HCT116 (cell line): ENCODE results near the gene ACOX3.

Experiments
- CEBPB ChIP-seq: IDR thresholded peaks from 2 replicates; pipeline ENCODE4 v1.6.1; 2012; ENCODE audit warnings: low read depth
- CTCF ChIP-seq, 3 experiments: fragments of 200-600 bp in 1 of 3; sonication (generic) in 1 of 3; IDR thresholded peaks in 2 of 3; conservative IDR thresholded peaks in 1 of 3; 2 replicates each; pipeline ENCODE4 v1.5.1; 2012 to 2017; ENCODE audit warnings: low read depth in 2 of 3, low read length in 2 of 3, antibody characterized with exemption in 1 of 3, borderline replicate concordance in 1 of 3, control low read depth in 1 of 3, mild to moderate bottlenecking in 1 of 3, mixed read lengths in 1 of 3, mixed run types in 1 of 3, moderate library complexity in 1 of 3; ENCODE audit not compliant: insufficient read depth in 1 of 3
- EGR1 ChIP-seq: IDR thresholded peaks from 2 replicates; pipeline ENCODE4 v1.6.1; 2012; ENCODE audit warnings: low read depth
- EZH2 ChIP-seq: fragments of 200-600 bp; sonication (generic); IDR thresholded peaks from 2 replicates; pipeline ENCODE4 v1.6.1; 2017; ENCODE audit warnings: antibody characterized with exemption, mixed run types
- JUND ChIP-seq: IDR thresholded peaks from 2 replicates; pipeline ENCODE4 v1.6.1; 2012
- POLR2A ChIP-seq: IDR thresholded peaks from 2 replicates; pipeline ENCODE4 v1.7.0; 2011; ENCODE audit warnings: borderline replicate concordance; ENCODE audit not compliant: insufficient read depth, insufficient read length; ENCODE audit errors: extremely low read depth
- POLR2AphosphoS5 ChIP-seq: IDR thresholded peaks from 2 replicates; pipeline ENCODE4 v1.6.1; 2011; ENCODE audit warnings: mild to moderate bottlenecking, low read depth, low read length, moderate library complexity
- SIN3A ChIP-seq: IDR thresholded peaks from 2 replicates; pipeline ENCODE4 v1.6.1; 2012; ENCODE audit warnings: low read depth
- ZFX ChIP-seq: fragments of 450-650 bp; IDR thresholded peaks from 2 replicates; pipeline ENCODE4 v1.6.1; 2017
- ZNF274 ChIP-seq: fragments of 200-500 bp; sonication (Bioruptor generic); IDR thresholded peaks from 2 replicates; pipeline ENCODE4 v1.6.1; 2014; ENCODE audit warnings: mild to moderate bottlenecking, low read depth, low read length, inconsistent platforms

- TF ChIP-seq SIN3A (no peak), CEBPB (no peak), EGR1 (no peak), EZH2 (no peak), JUND (no peak), POLR2AphosphoS5 (no peak), CTCF (IDR thresholded peaks at IDR 0.05 in 2 of 3, conservative IDR thresholded peaks at IDR 0.05 in 1 of 3; ENCODE audit: borderline replicate concordance in 1 of 3, insufficient read depth in 1 of 3, low read depth in 2 of 3, low read length in 2 of 3) (no peak), ZFX (no peak), ZNF274 (no peak), POLR2A (no peak)
These were observed 56.0 kb downstream of the ACOX3 start for GRCh38 chr4:8384397-8385060.
